Effector memory CD4-positive, alpha-beta T cell (primary cell): Measurements from ENCODE around the gene IMPDH2.

Experiments used
- DNase-seq, 3 donors: peaks; one replicate each; pipeline ENCODE4 v3.0.0-alpha.2; 2020
- H3K27ac ChIP-seq: 2 replicates; pipeline ENCODE4 v1.7.0; 2013; ENCODE audit warnings: mild to moderate bottlenecking, low read length, moderate library complexity; ENCODE audit not compliant: insufficient read depth, poor library complexity, severe bottlenecking
- H3K27me3 ChIP-seq: replicated peaks from 2 replicates; pipeline ENCODE4 v1.7.0; 2013; ENCODE audit warnings: mild to moderate bottlenecking, low read length; ENCODE audit not compliant: insufficient read depth, control insufficient read depth, poor library complexity, severe bottlenecking
- H3K36me3 ChIP-seq: 2 replicates; pipeline ENCODE4 v1.7.0; 2013; ENCODE audit warnings: mild to moderate bottlenecking, low read length, moderate library complexity; ENCODE audit not compliant: control insufficient read depth, insufficient read depth
- H3K4me1 ChIP-seq: 2 replicates; pipeline ENCODE4 v1.7.0; 2013; ENCODE audit warnings: low read length, mild to moderate bottlenecking; ENCODE audit not compliant: control insufficient read depth, insufficient read depth, poor library complexity, severe bottlenecking
- H3K4me3 ChIP-seq: 2 replicates; pipeline ENCODE4 v1.7.0; 2013; ENCODE audit warnings: low read length, low read depth, mild to moderate bottlenecking; ENCODE audit not compliant: insufficient read depth, poor library complexity, severe bottlenecking
- H3K9me3 ChIP-seq: 2 replicates; pipeline ENCODE4 v1.7.0; 2013; ENCODE audit warnings: mild to moderate bottlenecking, low read length, moderate library complexity; ENCODE audit not compliant: control insufficient read depth

IMPDH2 gene

GRCh38 chr3:49006408-49007067 is 22.7 kb downstream of the IMPDH2 start:
- H3K9me3 ChIP-seq = no peaks in the 10 kb centered on the region
- H3K27me3 ChIP-seq = no peaks in the 10 kb centered on the region
- DNase-seq = no peak
- peak overlapping the region; percentile 74 for H3K4me3 ChIP-seq
- H3K27ac ChIP-seq = peak overlapping the region; percentile 89
- peaks cover 16% of the 10 kb centered on the region for H3K4me1 ChIP-seq
- peaks cover 2% of the 10 kb centered on the region for H3K36me3 ChIP-seq

- Histone ChIP-seq H3K9me3 (no peaks in the 10 kb centered on the region), H3K36me3 (no peaks in the 10 kb centered on the region), H3K27me3 (no peaks in the 10 kb centered on the region), H3K27ac (no peak overlapping the region), H3K4me3 (no peak overlapping the region), H3K4me1 (peaks cover 16% of the 10 kb centered on the region)
- DNase-seq = no peak
These were observed 23.2 kb downstream of the IMPDH2 start for GRCh38 chr3:49005998-49006397.

GRCh38 chr3:49005303-49005680 is 23.9 kb downstream of the IMPDH2 start:
- no peak for DNase-seq
- no peaks in the 10 kb centered on the region for H3K36me3 ChIP-seq
- H3K27ac ChIP-seq = no peak overlapping the region
- H3K27me3 ChIP-seq = no peaks in the 10 kb centered on the region
- H3K4me3 ChIP-seq = no peak overlapping the region
- no peaks in the 10 kb centered on the region for H3K9me3 ChIP-seq
- peaks cover 16% of the 10 kb centered on the region for H3K4me1 ChIP-seq

GRCh38 chr3:49004352-49005302 is 24.6 kb downstream of the IMPDH2 start:
- Histone ChIP-seq H3K4me1 (peaks cover 16% of the 10 kb centered on the region), H3K4me3 (no peak overlapping the region), H3K36me3 (no peaks in the 10 kb centered on the region), H3K27me3 (no peaks in the 10 kb centered on the region), H3K9me3 (no peaks in the 10 kb centered on the region), H3K27ac (no peak overlapping the region)
- no peak for DNase-seq

GRCh38 chr3:49001155-49001554 is 28.0 kb downstream of the IMPDH2 start:
- DNase-seq = no peak
- H3K27me3 ChIP-seq = no peaks in the 10 kb centered on the region
- H3K4me1 ChIP-seq = peaks cover 2% of the 10 kb centered on the region
- H3K9me3 ChIP-seq = no peaks in the 10 kb centered on the region
- H3K36me3 ChIP-seq = peaks cover 4% of the 10 kb centered on the region
- H3K27ac ChIP-seq = no peak overlapping the region
- H3K4me3 ChIP-seq = no peak overlapping the region

GRCh38 chr3:48999085-48999858 is 29.9 kb downstream of the IMPDH2 start:
- Histone ChIP-seq H3K4me3 (no peak overlapping the region), H3K4me1 (no peaks in the 10 kb centered on the region), H3K27ac (no peak overlapping the region), H3K27me3 (no peaks in the 10 kb centered on the region), H3K9me3 (no peaks in the 10 kb centered on the region), H3K36me3 (peaks cover 4% of the 10 kb centered on the region)
- DNase-seq = no peak

GRCh38 chr3:48997714-48998637 is 31.2 kb downstream of the IMPDH2 start:
- H3K27ac ChIP-seq = no peak overlapping the region
- H3K4me1 ChIP-seq = no peaks in the 10 kb centered on the region
- H3K27me3 ChIP-seq = no peaks in the 10 kb centered on the region
- no peaks in the 10 kb centered on the region for H3K9me3 ChIP-seq
- no peak for DNase-seq
- no peak overlapping the region for H3K4me3 ChIP-seq
- H3K36me3 ChIP-seq = peaks cover 4% of the 10 kb centered on the region

GRCh38 chr3:48997102-48997635 is 32.0 kb downstream of the IMPDH2 start:
- Histone ChIP-seq H3K4me3 (no peak overlapping the region), H3K36me3 (peaks cover 4% of the 10 kb centered on the region), H3K27me3 (no peaks in the 10 kb centered on the region), H3K4me1 (no peaks in the 10 kb centered on the region), H3K9me3 (no peaks in the 10 kb centered on the region), H3K27ac (no peak overlapping the region)
- DNase-seq = no peak

GRCh38 chr3:48996640-48997039 is 32.6 kb downstream of the IMPDH2 start:
- Histone ChIP-seq H3K9me3 (no peaks in the 10 kb centered on the region), H3K27me3 (no peaks in the 10 kb centered on the region), H3K27ac (no peak overlapping the region), H3K4me3 (no peak overlapping the region), H3K36me3 (peaks cover 4% of the 10 kb centered on the region), H3K4me1 (peaks cover 1% of the 10 kb centered on the region)
- DNase-seq = no peak
